Esophagus muscularis mucosa (tissue), 4 donors: ENCODE data around the gene MTFMT. TPM values are rescaled to one million over a fixed set of nuclear protein-coding genes. Genes with fewer than 3 reads are reported as not detected.
A peak's percentile ranks its signal among the peaks of the same experiment; 100 is the strongest.

Experiments used
- DNase-seq: peaks from one replicate; pipeline ENCODE4 v3.0.0-alpha.2; 2017; ENCODE audit errors: extremely low spot score
- H3K27ac ChIP-seq, 4 donors: fragments of 200-600 bp; sonication (generic); replicated peaks in 1 of 4; 1 replicate in 3 of 4; 2 replicates in 1 of 4; pipeline ENCODE4 v1.5.1; 2016 to 2019; ENCODE audit warnings: mild to moderate bottlenecking in 1 of 4
- H3K27me3 ChIP-seq, 4 donors: fragments of 200-600 bp; sonication (generic); one replicate each; pipeline versions ENCODE4 v1.5.1 to v1.6.0; 2016 to 2019
- H3K36me3 ChIP-seq, 4 donors: fragments of 200-600 bp; sonication (generic); one replicate each; pipeline ENCODE4 v1.5.1; 2016 to 2019
- H3K4me1 ChIP-seq, 4 donors: fragments of 200-600 bp; sonication (generic); one replicate each; pipeline ENCODE4 v1.5.1; 2016 to 2019
- H3K4me3 ChIP-seq, 4 donors: fragments of 200-600 bp; sonication (generic); 1 replicate in 2 of 4; 2 replicates in 2 of 4; pipeline ENCODE4 v1.5.1; 2016 to 2019; ENCODE audit warnings: mild to moderate bottlenecking in 4 of 4, moderate library complexity in 1 of 4
- H3K9me3 ChIP-seq, 4 donors: fragments of 200-600 bp; sonication (generic); 1 replicate in 3 of 4; 2 replicates in 1 of 4; pipeline ENCODE4 v1.5.1; 2016 to 2019
- EP300 ChIP-seq: sonication (generic); formaldehyde crosslinking; IDR thresholded peaks from one replicate; pipeline ENCODE4 v1.6.1; 2017; ENCODE audit warnings: antibody characterized with exemption
- POLR2A ChIP-seq: fragments of 450-650 bp; IDR thresholded peaks from one replicate; pipeline ENCODE4 v1.6.1; 2017; ENCODE audit warnings: antibody characterized with exemption, moderate library complexity, mild to moderate bottlenecking, low read depth
- POLR2AphosphoS5 ChIP-seq, 2 donors: sonication (generic); formaldehyde crosslinking; IDR thresholded peaks; one replicate each; pipeline ENCODE4 v1.6.1; 2017; ENCODE audit warnings: antibody characterized with exemption in 2 of 2
- WGBS: methylation state at CpG from one replicate; pipeline ENCODE4 v1.1.5; 2018; 5-methylcytosine and 5-hydroxymethylcytosine counted together
- intact Hi-C: fragments of 100-400 bp; cut with DNase I; formaldehyde crosslinking; loops from one replicate; pipeline ENCODE4 v1.15.1; 2023
- total RNA-seq, 4 donors: library from RNA; depleted of rRNA; stranded (reverse); fragments of >200 nt; gene quantifications; one replicate each; pipeline versions ENCODE4 v1.1.0 to v1.2.1, GENCODE V29; 2016
- TF ChIP-seq, protein P1 (sequence below), 3 experiments: fragments of 200-600 bp in 2 of 3; fragments of 450-650 bp in 1 of 3; sonication (generic) in 2 of 3; IDR thresholded peaks; one replicate each; pipeline ENCODE4 v1.5.1; 2017 to 2019; ENCODE audit warnings: antibody characterized with exemption in 3 of 3, mild to moderate bottlenecking in 2 of 3, moderate library complexity in 1 of 3

The MTFMT gene
- total RNA-seq, 4 donors from 2014 or later = 26.3 to 29.9 (median 29.4) TPM

GRCh38 chr15:64981812-64982431 is 47.5 kb downstream of the MTFMT start:
- Histone ChIP-seq H3K4me1 (peaks cover 10 to 33% (median 27%) of the 10 kb centered on the region in 4 donors), H3K4me3 (no peak overlapping the region), H3K36me3 (peaks cover 16 to 45% (median 43%) of the 10 kb centered on the region in 4 donors), H3K9me3 (no peaks in the 10 kb centered on the region), H3K27me3 (no peaks in the 10 kb centered on the region), H3K27ac (peak overlapping the region in 1 of 4 donors; percentile 22)
- TF ChIP-seq POLR2A = no peak
- TF ChIP-seq POLR2AphosphoS5 (IDR thresholded peaks at IDR 0.05) = no peak
- TF ChIP-seq EP300 = no peak
- TF ChIP-seq, protein P1, sequence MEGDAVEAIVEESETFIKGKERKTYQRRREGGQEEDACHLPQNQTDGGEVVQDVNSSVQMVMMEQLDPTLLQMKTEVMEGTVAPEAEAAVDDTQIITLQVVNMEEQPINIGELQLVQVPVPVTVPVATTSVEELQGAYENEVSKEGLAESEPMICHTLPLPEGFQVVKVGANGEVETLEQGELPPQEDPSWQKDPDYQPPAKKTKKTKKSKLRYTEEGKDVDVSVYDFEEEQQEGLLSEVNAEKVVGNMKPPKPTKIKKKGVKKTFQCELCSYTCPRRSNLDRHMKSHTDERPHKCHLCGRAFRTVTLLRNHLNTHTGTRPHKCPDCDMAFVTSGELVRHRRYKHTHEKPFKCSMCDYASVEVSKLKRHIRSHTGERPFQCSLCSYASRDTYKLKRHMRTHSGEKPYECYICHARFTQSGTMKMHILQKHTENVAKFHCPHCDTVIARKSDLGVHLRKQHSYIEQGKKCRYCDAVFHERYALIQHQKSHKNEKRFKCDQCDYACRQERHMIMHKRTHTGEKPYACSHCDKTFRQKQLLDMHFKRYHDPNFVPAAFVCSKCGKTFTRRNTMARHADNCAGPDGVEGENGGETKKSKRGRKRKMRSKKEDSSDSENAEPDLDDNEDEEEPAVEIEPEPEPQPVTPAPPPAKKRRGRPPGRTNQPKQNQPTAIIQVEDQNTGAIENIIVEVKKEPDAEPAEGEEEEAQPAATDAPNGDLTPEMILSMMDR (IDR thresholded peaks at IDR 0.05) = no peak
- intact Hi-C loops = loop anchor here (10.0 kb wide), 1 partner anchor 157 kb away; the partner anchor contains the start of gene PIF1
- DNase-seq = no peak
- WGBS = 84% methylated on average over 6 of the region's 6 CpGs

GRCh38 chr15:64979252-64979710 is 50.2 kb downstream of the MTFMT start:
- 81% methylated on average over 7 of the region's 7 CpGs for WGBS
- Histone ChIP-seq H3K4me3 (no peak overlapping the region), H3K27ac (no peak overlapping the region), H3K4me1 (peaks cover 4 to 13% (median 7%) of the 10 kb centered on the region in 4 donors), H3K27me3 (no peaks in the 10 kb centered on the region), H3K36me3 (peaks cover 29 to 71% (median 65%) of the 10 kb centered on the region in 4 donors), H3K9me3 (no peaks in the 10 kb centered on the region)
- TF ChIP-seq, protein P1 (IDR thresholded peaks at IDR 0.05) = no peak
- TF ChIP-seq POLR2AphosphoS5 (IDR thresholded peaks at IDR 0.05) (no peak), POLR2A (no peak), EP300 (no peak)
- DNase-seq = no peak
- intact Hi-C loops = no loop called here

DNA sequence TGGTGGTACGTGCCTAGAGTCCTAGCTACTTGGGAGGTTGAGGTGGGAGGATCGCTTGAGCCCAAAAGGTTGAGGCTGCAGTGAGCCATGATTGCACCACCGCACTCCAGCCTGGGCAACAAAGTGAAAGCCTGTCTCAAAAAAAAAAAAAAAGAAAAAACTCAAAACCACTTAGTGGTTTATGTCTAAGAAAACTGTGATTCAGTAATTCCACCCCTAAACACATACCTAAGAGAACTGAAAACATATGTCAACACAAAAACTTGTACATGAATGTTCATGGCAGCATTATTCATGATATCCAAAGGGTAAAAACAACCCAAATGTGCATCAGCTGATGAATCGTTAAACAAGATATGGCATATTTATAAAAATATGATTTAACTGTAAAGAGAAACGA is 54.0 kb downstream of the MTFMT start:
- 81% methylated on average over 5 of the region's 5 CpGs for WGBS
- TF ChIP-seq EP300 (no peak), POLR2AphosphoS5 (IDR thresholded peaks at IDR 0.05) (no peak), POLR2A (no peak)
- TF ChIP-seq, protein P1 (IDR thresholded peaks at IDR 0.05) = no peak
- Histone ChIP-seq H3K27me3 (no peaks in the 10 kb centered on the region), H3K4me3 (no peak overlapping the region), H3K4me1 (no peaks in the 10 kb centered on the region), H3K36me3 (peaks cover 61 to 100% (median 88%) of the 10 kb centered on the region in 4 donors), H3K27ac (no peak overlapping the region), H3K9me3 (no peaks in the 10 kb centered on the region)
- intact Hi-C loops = no loop called here
- no peak for DNase-seq

- peaks cover 66 to 95% (median 82%) of the 10 kb centered on the region in 4 donors for H3K36me3 ChIP-seq
- no peaks in the 10 kb centered on the region for H3K27me3 ChIP-seq
- 84% methylated on average over 7 of the region's 7 CpGs for WGBS
- intact Hi-C loops = no loop called here
- no peaks in the 10 kb centered on the region for H3K4me1 ChIP-seq
- TF ChIP-seq EP300 (no peak), POLR2AphosphoS5 (IDR thresholded peaks at IDR 0.05) (no peak), POLR2A (no peak)
- TF ChIP-seq, protein P1 (IDR thresholded peaks at IDR 0.05) = no peak
- no peak overlapping the region for H3K27ac ChIP-seq
- no peak for DNase-seq
- H3K4me3 ChIP-seq = no peak overlapping the region
- no peaks in the 10 kb centered on the region for H3K9me3 ChIP-seq
These were observed 58.7 kb downstream of the MTFMT start for GRCh38 chr15:64970698-64971097.
